ENCODE data around the gene FIS1. TPM values are rescaled to one million over a fixed set of nuclear protein-coding genes. Genes with fewer than 3 reads are reported as not detected.

The FIS1 gene
- polyA plus RNA-seq, 1 donor (not counting 4 experiments of a cell fraction or from before 2014, with no cell fraction given) = 202 TPM

DNA sequence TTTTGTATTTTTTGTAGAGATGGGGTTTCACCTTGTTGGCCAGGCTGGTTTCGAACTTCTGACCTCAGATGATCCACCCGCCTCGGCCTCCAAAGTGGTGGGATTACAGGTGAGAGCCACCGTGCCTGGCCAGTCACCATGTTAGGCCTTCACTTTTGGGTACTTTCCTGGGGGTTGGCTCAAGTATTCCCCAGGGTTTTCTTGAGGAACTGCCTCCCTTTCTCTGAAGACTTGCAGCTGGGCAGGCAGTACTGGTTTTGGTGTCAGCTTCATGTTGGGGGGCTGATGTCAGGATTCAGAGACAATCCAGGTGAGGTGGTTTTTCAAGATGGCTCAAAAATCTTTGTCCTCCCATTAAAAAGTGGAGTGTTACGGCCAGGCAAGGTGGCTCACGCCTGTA, 19.2 kb downstream of the FIS1 start:
- Histone ChIP-seq H3K9ac (ENCODE audit: control insufficient read depth, extremely low read depth, insufficient read depth, low read length) (no peak overlapping the region), H3K9me1 (ENCODE audit: control insufficient read depth, extremely low read depth, insufficient read depth, low read length) (no peaks in the 10 kb centered on the region), H3K4me1 (ENCODE audit: control insufficient read depth, extremely low read depth, insufficient read depth, low read length) (no peaks in the 10 kb centered on the region), H3K27ac (ENCODE audit: control insufficient read depth, insufficient read depth, low read length) (no peak overlapping the region), H3K4me3 (ENCODE audit: control insufficient read depth in 2 of 3, extremely low read depth in 1 of 3, insufficient read depth in 2 of 3, low read depth in 1 of 3, low read length in 3 of 3) (no peak overlapping the region), H3K9me3 (ENCODE audit: control insufficient read depth, low read depth, low read length) (no peaks in the 10 kb centered on the region), H3K36me3 (ENCODE audit: control insufficient read depth in 2 of 2, extremely low read depth in 1 of 2, insufficient read depth in 2 of 2, low read length in 2 of 2) (peaks cover 15 to 35% of the 10 kb centered on the region in 2 experiments), H3K4me2 (ENCODE audit: control insufficient read depth, extremely low read depth, insufficient read depth, low read depth, low read length) (no peak overlapping the region), H2AFZ (ENCODE audit: control insufficient read depth, low read length) (no peak overlapping the region), H4K20me1 (ENCODE audit: control insufficient read depth, extremely low read depth, insufficient read depth, low read length) (no peaks in the 10 kb centered on the region), H3K79me2 (ENCODE audit: control insufficient read depth, insufficient read depth, low read length) (peaks cover 21% of the 10 kb centered on the region), H3K27me3 (ENCODE audit: control insufficient read depth, extremely low read depth, insufficient read depth, low read length) (no peaks in the 10 kb centered on the region)
- dilution Hi-C loops (cut with MboI; ENCODE audit: extremely low pct_ligation_motif_present, low sequenced_read_pairs) = no loop called here
- no peak for FAIRE-seq
- TF ChIP-seq, protein P1, sequence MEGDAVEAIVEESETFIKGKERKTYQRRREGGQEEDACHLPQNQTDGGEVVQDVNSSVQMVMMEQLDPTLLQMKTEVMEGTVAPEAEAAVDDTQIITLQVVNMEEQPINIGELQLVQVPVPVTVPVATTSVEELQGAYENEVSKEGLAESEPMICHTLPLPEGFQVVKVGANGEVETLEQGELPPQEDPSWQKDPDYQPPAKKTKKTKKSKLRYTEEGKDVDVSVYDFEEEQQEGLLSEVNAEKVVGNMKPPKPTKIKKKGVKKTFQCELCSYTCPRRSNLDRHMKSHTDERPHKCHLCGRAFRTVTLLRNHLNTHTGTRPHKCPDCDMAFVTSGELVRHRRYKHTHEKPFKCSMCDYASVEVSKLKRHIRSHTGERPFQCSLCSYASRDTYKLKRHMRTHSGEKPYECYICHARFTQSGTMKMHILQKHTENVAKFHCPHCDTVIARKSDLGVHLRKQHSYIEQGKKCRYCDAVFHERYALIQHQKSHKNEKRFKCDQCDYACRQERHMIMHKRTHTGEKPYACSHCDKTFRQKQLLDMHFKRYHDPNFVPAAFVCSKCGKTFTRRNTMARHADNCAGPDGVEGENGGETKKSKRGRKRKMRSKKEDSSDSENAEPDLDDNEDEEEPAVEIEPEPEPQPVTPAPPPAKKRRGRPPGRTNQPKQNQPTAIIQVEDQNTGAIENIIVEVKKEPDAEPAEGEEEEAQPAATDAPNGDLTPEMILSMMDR (optimal IDR thresholded peaks at IDR 0.05 in 1 of 3, IDR thresholded peaks at IDR 0.05 in 1 of 3, conservative IDR thresholded peaks at IDR 0.05 in 1 of 3; ENCODE audit: extremely low read depth in 1 of 3, insufficient read depth in 2 of 3, low read length in 3 of 3) = no peak
- no peak for TF ChIP-seq EZH2 (IDR thresholded peaks at IDR 0.05; ENCODE audit: low read length)
- no peak for DNase-seq (ENCODE audit: low read depth, low spot score)

DNA sequence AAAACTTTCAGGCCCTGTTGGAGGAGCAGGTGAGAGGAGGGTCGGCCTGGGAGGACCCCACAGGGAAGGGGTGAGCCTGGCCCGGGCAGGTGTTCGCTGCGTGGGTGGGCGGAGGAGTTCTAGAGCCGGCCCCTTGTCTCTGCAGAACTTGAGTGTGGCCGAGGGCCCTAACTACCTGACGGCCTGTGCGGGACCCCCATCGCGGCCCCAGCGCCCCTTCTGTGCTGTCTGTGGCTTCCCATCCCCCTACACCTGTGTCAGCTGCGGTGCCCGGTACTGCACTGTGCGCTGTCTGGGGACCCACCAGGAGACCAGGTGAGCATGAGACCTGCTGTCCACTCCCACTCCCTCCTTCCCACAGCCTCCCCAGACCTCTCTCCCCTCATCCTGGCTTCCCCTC, 21.4 kb downstream of the FIS1 start:
- FAIRE-seq (no peak), DNase-seq (ENCODE audit: low read depth, low spot score) (no peak)
- H3K9me3 ChIP-seq (ENCODE audit: control insufficient read depth, low read depth, low read length) = no peaks in the 10 kb centered on the region
- H3K36me3 ChIP-seq (ENCODE audit: control insufficient read depth in 2 of 2, extremely low read depth in 1 of 2, insufficient read depth in 2 of 2, low read length in 2 of 2) = peaks cover 15 to 32% of the 10 kb centered on the region in 2 experiments
- dilution Hi-C loops (cut with MboI; ENCODE audit: extremely low pct_ligation_motif_present, low sequenced_read_pairs) = no loop called here
- no peaks in the 10 kb centered on the region for H4K20me1 ChIP-seq (ENCODE audit: control insufficient read depth, extremely low read depth, insufficient read depth, low read length)
- no peak overlapping the region for H2AFZ ChIP-seq (ENCODE audit: control insufficient read depth, low read length)
- TF ChIP-seq, protein P1 (optimal IDR thresholded peaks at IDR 0.05 in 1 of 3, IDR thresholded peaks at IDR 0.05 in 1 of 3, conservative IDR thresholded peaks at IDR 0.05 in 1 of 3; ENCODE audit: extremely low read depth in 1 of 3, insufficient read depth in 2 of 3, low read length in 3 of 3) = no peak
- no peak for TF ChIP-seq EZH2 (IDR thresholded peaks at IDR 0.05; ENCODE audit: low read length)
- peaks cover 6% of the 10 kb centered on the region for H3K4me1 ChIP-seq (ENCODE audit: control insufficient read depth, extremely low read depth, insufficient read depth, low read length)
- peaks cover 39% of the 10 kb centered on the region for H3K79me2 ChIP-seq (ENCODE audit: control insufficient read depth, insufficient read depth, low read length)
- no peaks in the 10 kb centered on the region for H3K27me3 ChIP-seq (ENCODE audit: control insufficient read depth, extremely low read depth, insufficient read depth, low read length)
- H3K9me1 ChIP-seq (ENCODE audit: control insufficient read depth, extremely low read depth, insufficient read depth, low read length) = no peaks in the 10 kb centered on the region
- no peak overlapping the region for H3K4me3 ChIP-seq (ENCODE audit: control insufficient read depth in 2 of 3, extremely low read depth in 1 of 3, insufficient read depth in 2 of 3, low read depth in 1 of 3, low read length in 3 of 3)
- H3K9ac ChIP-seq (ENCODE audit: control insufficient read depth, extremely low read depth, insufficient read depth, low read length) = no peak overlapping the region
- H3K27ac ChIP-seq (ENCODE audit: control insufficient read depth, insufficient read depth, low read length) = no peak overlapping the region
- no peak overlapping the region for H3K4me2 ChIP-seq (ENCODE audit: control insufficient read depth, extremely low read depth, insufficient read depth, low read depth, low read length)
